HG03097 (cell line): Measurements from ENCODE around the gene TFPI.

Experiments used
- ATAC-seq: cut with Tn5 transposase; IDR thresholded peaks from one replicate; pipeline ENCODE4 v1.9.1; 2021; ENCODE audit not compliant: unreplicated experiment, low FRiP score

Gene TFPI

GRCh38 chr2:187506416-187506815, 47.8 kb downstream of the TFPI start:
- no peak for ATAC-seq

DNA sequence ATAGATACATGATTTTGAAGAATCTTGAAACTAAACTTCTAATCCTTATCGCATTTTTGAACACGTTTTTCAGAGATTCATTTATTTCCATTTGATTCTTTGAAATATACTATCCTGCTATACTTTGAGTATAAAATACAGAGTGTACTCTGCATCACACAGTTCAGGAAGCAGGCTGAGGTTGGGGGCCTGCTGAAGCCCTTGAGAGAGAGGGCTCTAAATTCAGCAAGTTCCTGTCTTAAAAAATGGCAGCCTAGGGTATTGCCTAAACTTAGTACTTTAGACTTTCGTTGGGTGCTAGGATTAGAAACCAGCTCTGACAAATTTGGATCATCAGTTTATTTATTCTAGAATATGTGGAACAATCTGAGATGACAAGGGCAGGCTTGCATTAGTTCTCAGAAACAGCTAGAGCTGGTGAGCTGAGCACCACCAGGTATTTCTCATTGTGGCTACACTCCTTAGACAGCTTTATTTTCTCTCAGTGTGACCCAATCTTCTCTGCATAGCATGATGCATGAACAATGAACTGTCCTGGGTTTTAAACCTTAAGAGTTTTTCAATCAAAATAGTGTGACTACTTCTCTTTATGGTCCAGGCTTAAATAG, 49.1 kb downstream of the TFPI start:
- no peak for ATAC-seq

DNA sequence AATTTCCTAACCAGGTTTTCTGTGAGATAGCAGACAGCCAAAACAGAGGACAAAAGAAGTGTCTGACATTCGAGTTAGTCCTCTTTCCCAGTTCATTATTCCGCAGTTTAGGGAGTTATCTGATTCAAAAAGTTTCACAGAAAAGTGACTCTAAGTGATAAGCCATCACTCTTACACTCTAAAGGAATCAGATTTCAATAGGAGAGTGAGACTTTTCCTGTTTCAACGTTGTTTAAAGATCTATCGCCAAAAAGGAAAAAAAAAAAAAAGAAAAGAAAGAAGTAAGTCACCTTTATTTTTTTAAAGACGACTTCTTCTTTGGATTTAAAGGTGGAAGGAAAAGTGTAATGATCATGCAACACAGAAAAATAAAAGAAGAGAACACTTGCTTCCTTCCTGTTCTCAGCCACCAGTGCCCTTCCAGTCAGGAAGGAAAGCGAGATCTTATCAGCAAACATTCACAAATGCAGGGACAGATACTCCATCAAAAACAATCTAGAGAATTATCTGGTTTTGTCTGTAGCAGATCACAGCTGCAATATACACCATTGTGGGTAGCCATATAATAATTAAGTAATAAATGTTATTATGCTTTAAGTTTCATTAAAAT, 49.8 kb downstream of the TFPI start:
- no peak for ATAC-seq

- ATAC-seq: no peak
Measured at GRCh38 chr2:187503700-187504099, 50.5 kb downstream of the TFPI start.

- no peak for ATAC-seq
Measured at GRCh38 chr2:187502467-187502866, 51.8 kb downstream of the TFPI start.

DNA sequence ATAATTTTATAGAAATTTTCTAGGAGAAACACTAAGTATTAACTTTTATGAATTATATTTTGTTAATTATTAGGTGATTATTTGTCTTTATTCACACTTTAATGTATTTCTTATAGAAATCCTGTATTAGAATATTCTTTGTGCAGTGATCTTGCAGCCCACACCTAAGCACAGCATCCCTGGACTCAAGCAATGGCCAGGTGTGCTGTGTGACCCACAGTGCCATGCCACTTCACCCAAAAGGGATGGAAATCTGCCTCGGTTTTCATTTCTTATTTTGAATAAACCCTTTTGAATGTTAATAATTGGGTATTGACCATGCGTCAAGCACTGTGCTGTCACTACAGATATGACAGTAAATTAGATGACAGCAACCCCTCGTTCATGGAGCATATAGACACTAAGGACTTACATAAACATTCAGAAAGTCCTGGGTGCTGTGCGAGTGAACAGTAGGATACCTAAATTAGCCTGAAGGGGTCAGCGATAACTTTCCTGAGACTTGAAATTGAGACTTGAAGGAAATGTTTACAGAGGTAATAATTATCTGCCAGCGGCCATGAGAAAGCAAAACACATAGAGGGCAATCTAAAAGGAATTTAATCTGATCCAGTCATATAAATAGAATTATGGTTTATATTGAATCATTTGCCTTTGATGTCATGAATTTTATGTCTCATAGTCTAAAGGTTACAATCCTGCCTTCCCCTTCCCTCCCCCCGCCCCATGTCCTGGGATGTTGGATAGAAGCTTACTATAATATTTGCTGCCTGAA, 53.5 kb downstream of the TFPI start:
- no peak for ATAC-seq

- peak; percentile 73 for ATAC-seq
Measured at GRCh38 chr2:187499941-187500532, 54.2 kb downstream of the TFPI start.

GRCh38 chr2:187497858-187498463, 56.3 kb downstream of the TFPI start:
- ATAC-seq: no peak

GRCh38 chr2:187497140-187497539, 57.1 kb downstream of the TFPI start:
- no peak for ATAC-seq

DNA sequence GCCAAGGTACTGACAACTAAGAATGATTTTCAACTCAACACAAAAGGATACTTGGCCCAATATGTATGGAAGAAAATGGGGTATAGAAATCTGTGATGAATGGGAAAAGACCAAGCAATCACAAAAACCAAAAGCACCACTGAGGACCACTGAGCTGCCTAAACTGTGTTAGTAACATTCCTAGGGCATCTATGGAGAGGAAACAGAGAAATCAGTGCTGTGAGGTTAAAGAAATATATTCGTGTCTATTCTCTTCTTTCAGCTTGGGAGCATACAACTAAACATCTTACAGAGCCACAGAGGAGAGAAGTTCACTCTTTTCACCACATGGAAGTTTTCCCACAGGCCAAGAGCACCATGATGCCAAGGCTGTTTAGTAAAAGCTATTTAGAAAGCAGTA, 58.9 kb downstream of the TFPI start:
- no peak for ATAC-seq

DNA sequence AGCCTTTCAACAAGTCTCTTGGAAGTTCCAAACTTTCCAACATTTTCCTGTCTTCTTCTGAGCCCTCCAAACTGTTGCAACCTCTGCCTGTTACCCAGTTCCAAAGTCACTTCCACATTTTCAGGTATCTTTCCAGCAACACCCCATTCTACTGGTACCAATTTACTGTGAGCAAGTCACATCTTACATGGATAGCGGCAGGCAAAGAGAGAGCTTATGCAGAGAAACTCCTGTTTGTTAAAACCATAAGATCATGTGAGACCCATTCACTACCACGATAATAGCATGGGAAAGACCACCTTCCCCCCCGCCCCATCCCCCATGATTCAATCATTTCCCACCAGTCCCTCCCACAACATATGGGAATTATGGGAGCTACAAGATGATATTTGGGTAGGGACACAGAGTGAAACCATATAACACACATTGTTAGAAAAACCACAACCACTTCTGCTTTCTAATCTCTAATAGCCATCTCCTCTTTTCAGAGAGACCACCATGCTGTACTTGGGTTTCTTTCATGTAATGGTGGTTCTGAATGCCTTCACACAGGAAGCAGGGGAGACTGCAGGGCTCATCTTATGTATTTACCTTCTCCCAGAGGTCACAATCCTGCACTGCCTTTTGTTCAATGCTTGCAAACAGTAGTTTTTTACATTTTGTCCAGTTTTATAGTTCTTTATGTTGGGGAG, 60.2 kb downstream of the TFPI start:
- ATAC-seq: no peak

DNA sequence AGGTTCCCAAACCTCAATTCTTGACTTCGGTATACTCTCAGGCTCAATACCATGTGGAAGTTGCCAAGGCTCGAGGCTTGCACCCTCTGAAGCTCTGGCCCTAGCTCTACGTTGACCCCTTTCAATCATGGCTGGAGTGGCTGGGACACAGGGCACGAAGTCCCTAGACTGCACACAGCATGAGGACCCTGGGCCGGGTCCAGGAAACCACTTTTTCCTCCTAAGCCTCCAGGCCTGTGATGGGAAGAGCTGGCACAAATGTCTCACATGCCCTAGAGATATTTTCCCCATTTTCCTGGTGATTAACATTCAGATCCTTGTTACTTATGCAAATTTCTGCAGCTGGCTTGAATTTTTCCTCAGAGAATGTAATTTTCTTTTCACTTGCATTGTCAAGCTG, 61.1 kb downstream of the TFPI start:
- ATAC-seq: no peak

- no peak for ATAC-seq
Measured at GRCh38 chr2:187486241-187486640, 68.0 kb downstream of the TFPI start.

- no peak for ATAC-seq
Measured at GRCh38 chr2:187485523-187485922, 68.7 kb downstream of the TFPI start.

GRCh38 chr2:187483537-187483936, 70.7 kb downstream of the TFPI start:
- ATAC-seq: no peak

GRCh38 chr2:187482796-187483195, 71.4 kb downstream of the TFPI start:
- no peak for ATAC-seq

DNA sequence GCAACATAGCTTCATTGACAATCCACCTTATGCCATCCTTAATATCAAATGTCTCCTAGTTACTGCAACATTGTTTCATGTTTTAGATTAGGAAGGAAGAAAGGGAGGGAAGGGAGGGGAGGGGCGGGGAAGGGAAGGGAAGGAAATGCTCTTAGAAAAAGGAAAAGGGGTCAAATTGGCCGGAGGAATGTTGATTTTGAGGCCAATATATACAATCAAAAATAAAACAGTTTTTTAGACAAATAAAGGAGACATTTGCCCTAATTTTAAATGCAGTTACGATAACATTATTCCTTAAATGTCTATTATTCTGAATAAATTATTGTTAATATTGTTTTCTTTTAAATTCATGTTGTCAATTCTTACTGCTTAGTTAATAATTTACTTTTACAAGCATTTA, 72.7 kb downstream of the TFPI start:
- no peak for ATAC-seq

DNA sequence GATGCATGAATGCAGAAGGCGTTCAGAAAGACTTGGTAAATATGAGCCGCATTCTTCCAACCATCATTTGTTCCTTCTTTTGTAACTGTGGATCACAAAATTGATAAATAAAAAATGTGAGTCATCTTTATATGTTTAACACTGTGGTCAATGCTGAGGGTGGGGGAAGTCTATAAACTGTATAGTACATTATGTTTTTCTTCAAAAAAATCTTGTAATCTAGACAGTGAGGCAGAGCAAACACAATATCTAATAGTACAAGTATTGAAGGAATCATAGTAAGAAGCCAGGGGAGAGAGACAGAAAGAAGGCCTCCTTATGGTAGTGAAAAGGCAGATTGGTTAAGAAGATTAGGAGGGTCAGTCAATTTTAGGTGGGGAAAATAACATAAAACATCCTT, 75.5 kb downstream of the TFPI start:
- ATAC-seq: no peak

GRCh38 chr2:187477051-187477450, 77.2 kb downstream of the TFPI start:
- ATAC-seq: no peak

DNA sequence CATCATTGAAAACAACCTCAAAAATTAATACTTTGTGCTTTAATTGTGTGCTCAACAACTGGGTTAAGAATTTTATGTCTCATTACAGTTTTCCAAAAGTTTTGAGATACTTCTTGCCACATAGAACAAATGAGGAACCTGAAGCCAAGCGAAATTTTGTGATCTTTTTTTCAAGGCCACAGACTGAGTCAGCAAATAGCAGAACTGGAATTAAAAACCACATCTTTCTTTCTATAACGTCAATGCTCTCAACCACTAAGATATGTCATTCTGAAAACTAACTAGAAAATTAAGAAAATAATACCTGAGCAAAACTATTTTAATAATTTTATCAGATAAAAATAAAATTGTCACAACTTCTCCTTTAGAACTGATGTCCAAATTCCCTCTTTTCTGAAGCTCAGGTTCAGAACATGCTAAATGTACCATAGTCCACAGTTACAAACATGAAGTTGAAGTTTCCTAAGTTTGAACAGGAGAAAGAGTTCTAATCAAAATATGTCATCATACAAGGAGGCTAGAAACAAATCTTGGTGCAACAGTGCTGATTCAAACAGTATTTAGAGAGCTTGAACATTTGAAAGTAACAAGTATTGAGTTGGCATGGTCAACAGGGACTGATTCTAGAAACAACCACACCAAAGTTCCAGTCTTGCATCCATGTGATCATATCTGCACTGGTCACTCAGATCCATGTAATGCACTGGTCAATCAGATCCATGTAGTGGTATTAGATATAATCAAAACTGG, 78.6 kb downstream of the TFPI start:
- no peak for ATAC-seq
